ENCODE results near the gene RNF44. TPM values are rescaled to one million over a fixed set of nuclear protein-coding genes. Genes with fewer than 3 reads are reported as not detected.
"Not testable (repeated sequence)": the region's sequence is repeated elsewhere in the genome, so short reads cannot be mapped to it uniquely, and the experiment has no call there.

The RNF44 gene
- total RNA-seq, 3 donors from 2014 or later = 6.9 to 17.1 (median 15.4) TPM

- Histone ChIP-seq H3K27ac (no peak overlapping the region), H3K36me3 (no peaks in the 10 kb centered on the region), H3K4me1 (no peaks in the 10 kb centered on the region), H3K4me3 (no peak overlapping the region), H3K27me3 (peaks cover 0 to 9% of the 10 kb centered on the region in 2 donors), H3K9me3 (no peaks in the 10 kb centered on the region)
- intact Hi-C loops (cut with DNase I; ENCODE audit: low total_unique reads) = no loop called here
- TF ChIP-seq POLR2A (IDR thresholded peaks at IDR 0.05) (no peak), POLR2AphosphoS5 (IDR thresholded peaks at IDR 0.05) (no peak), CTCF (IDR thresholded peaks at IDR 0.05) (no peak)
- DNase-seq (ENCODE audit: low spot score in 2 of 2) = no peak
Measured at GRCh38 chr5:176553260-176554085, 16.3 kb upstream of the RNF44 start.

DNA sequence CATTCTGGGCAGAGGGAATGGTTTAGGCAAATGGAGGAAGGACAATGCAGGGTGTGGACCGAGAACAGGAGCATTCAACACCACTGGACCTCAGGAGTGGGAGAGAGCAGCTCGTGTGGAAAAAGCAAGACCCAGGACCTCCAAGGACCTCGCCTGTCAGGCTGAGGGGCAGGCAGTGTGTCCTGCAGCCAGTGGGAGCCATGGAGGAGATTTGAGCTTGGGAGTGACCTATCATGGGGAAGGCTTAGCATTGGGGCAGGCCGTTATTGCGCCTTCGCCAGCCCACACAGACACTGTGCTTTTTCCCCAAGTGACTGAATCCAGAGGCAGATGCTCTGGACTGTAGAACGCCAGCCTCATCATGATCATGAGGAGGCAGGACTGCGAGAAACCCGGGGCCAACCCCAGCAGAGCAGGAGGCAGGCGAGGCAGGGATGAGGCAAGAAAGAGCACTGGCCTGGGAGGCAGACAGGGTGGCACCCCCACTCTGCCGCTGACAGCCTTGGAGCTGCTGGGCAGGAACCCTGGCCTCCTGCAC, 15.2 kb upstream of the RNF44 start:
- no peak for TF ChIP-seq POLR2AphosphoS5 (IDR thresholded peaks at IDR 0.05)
- no peak for TF ChIP-seq POLR2A (IDR thresholded peaks at IDR 0.05)
- TF ChIP-seq CTCF (IDR thresholded peaks at IDR 0.05) = no peak
- no peaks in the 10 kb centered on the region for H3K36me3 ChIP-seq
- H3K27me3 ChIP-seq = peaks cover 0 to 9% of the 10 kb centered on the region in 2 donors
- no peak overlapping the region for H3K4me3 ChIP-seq
- H3K27ac ChIP-seq = no peak overlapping the region
- no peak for DNase-seq (ENCODE audit: low spot score in 2 of 2)
- no peaks in the 10 kb centered on the region for H3K9me3 ChIP-seq
- intact Hi-C loops (cut with DNase I; ENCODE audit: low total_unique reads) = no loop called here
- H3K4me1 ChIP-seq = no peaks in the 10 kb centered on the region

DNA sequence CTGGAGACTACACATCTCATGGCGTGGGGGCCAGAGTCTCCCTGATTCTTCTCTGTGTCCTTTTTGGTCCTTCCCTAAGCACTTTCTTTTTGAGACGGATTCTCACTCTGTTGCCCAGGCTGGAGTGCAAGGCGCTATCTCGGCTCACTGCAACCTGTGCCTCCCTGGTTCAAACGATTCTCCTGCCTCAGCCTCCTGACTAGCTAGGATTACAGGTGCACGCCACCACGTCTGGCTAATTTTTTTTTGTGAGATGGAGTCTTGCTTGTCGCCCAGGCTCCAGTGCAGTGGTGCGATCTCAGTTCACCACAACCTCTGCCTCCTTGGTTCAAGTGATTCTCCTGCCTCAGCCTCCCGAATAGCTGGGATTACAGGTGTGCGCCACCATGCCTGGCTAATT, 13.7 kb upstream of the RNF44 start:
- intact Hi-C loops (cut with DNase I; ENCODE audit: low total_unique reads) = not testable (repeated sequence)

GRCh38 chr5:176550275-176550831, 13.2 kb upstream of the RNF44 start:
- H3K4me1 ChIP-seq = no peaks in the 10 kb centered on the region
- intact Hi-C loops (cut with DNase I; ENCODE audit: low total_unique reads) = no loop called here
- TF ChIP-seq CTCF (IDR thresholded peaks at IDR 0.05) (no peak), POLR2A (IDR thresholded peaks at IDR 0.05) (no peak), POLR2AphosphoS5 (IDR thresholded peaks at IDR 0.05) (no peak)
- DNase-seq (ENCODE audit: low spot score in 2 of 2) = no peak
- no peak overlapping the region for H3K4me3 ChIP-seq
- no peaks in the 10 kb centered on the region for H3K36me3 ChIP-seq
- no peaks in the 10 kb centered on the region for H3K9me3 ChIP-seq
- H3K27ac ChIP-seq = no peak overlapping the region
- peaks cover 0 to 9% of the 10 kb centered on the region in 2 donors for H3K27me3 ChIP-seq

More for the DNA sequence above, 13.7 kb upstream of the RNF44 start:
- not testable (repeated sequence) for DNase-seq (ENCODE audit: low spot score in 2 of 2); H3K9me3 ChIP-seq; H3K27me3 ChIP-seq; H3K4me1 ChIP-seq; H3K27ac ChIP-seq; H3K4me3 ChIP-seq; H3K36me3 ChIP-seq

DNA sequence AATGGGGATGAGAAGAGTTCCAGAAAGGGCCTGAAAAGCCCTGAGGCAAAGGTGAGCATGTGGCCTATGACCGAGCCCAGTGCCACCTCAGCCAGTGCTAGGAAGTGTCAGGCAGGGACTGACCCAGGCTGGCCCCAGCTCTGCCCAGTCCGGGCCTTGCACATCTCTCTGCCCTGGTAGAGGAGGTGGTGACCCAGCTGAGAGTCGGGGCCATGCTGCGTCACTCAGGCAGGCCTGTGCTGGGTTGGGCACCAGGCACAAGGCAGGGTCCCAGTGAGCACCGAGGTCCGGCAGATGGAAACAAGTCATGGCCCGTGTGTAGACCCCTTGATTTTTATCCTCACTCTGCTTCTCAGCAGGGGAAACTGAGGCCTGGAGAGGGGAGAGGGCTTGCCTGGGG, 12.7 kb upstream of the RNF44 start:
- Histone ChIP-seq H3K9me3 (no peaks in the 10 kb centered on the region), H3K36me3 (no peaks in the 10 kb centered on the region), H3K27ac (no peak overlapping the region), H3K27me3 (peaks cover 0 to 9% of the 10 kb centered on the region in 2 donors), H3K4me3 (no peak overlapping the region), H3K4me1 (no peaks in the 10 kb centered on the region)
- no peak for TF ChIP-seq CTCF (IDR thresholded peaks at IDR 0.05)
- TF ChIP-seq POLR2A (IDR thresholded peaks at IDR 0.05) = no peak
- no peak for DNase-seq (ENCODE audit: low spot score in 2 of 2)
- intact Hi-C loops (cut with DNase I; ENCODE audit: low total_unique reads) = no loop called here
